WTC11 (cell line): ENCODE results near the gene RPS29. TPM values are rescaled to one million over a fixed set of nuclear protein-coding genes. Genes with fewer than 3 reads are reported as not detected.
A peak's percentile ranks its signal among the peaks of the same experiment; 100 is the strongest.

Source experiments
- ATAC-seq: fragments of 200-7000 bp; cut with Tn5 transposase; 2 replicates; pipeline ENCODE4 v1.10.0; 2021; ENCODE audit warnings: mild to moderate bottlenecking, moderate library complexity
- CTCF ChIA-PET: fragments of 300-600 bp; sonication (Branson Sonifier 250); formaldehyde crosslinking; loops from one replicate; lab custom pipeline; 2021; ENCODE audit warnings: antibody characterized with exemption; lab: Charles Lee
- POLR2A ChIA-PET: fragments of 350-600 bp; sonication (Branson Sonifier 250); formaldehyde crosslinking; loops from one replicate; lab custom pipeline; 2021; ENCODE audit warnings: antibody characterized with exemption; lab: Charles Lee
- DNase-seq: peaks from one replicate; pipeline ENCODE4 v3.0.0; 2021; ENCODE audit warnings: low spot score
- H3K27ac Mint-ChIP-seq: 2 replicates; pipeline ENCODE4 v1.8.0; 2021; ENCODE audit warnings: mixed read lengths
- H3K27me3 Mint-ChIP-seq: 2 replicates; pipeline ENCODE4 v1.8.0; 2021; ENCODE audit warnings: low read depth, mild to moderate bottlenecking, moderate library complexity, mixed read lengths
- H3K36me3 Mint-ChIP-seq: 2 replicates; pipeline ENCODE4 v1.8.0; 2021; ENCODE audit warnings: mixed read lengths
- H3K4me1 Mint-ChIP-seq: 2 replicates; pipeline ENCODE4 v1.8.0; 2022; ENCODE audit warnings: mixed read lengths
- H3K4me3 Mint-ChIP-seq: 2 replicates; pipeline ENCODE4 v1.8.0; 2021; ENCODE audit warnings: mild to moderate bottlenecking, moderate library complexity, mixed read lengths
- H3K9me3 Mint-ChIP-seq: 2 replicates; pipeline ENCODE4 v1.8.0; 2021; ENCODE audit warnings: mixed read lengths
- AFF4 ChIP-seq: sonication (generic); formaldehyde crosslinking; IDR thresholded peaks from 2 replicates; pipeline ENCODE4 v1.8.1; 2023; ENCODE audit warnings: mild to moderate bottlenecking, missing genetic modification reagents, borderline replicate concordance
- CREB1 ChIP-seq: sonication (generic); formaldehyde crosslinking; IDR thresholded peaks from 2 replicates; pipeline ENCODE4 v1.8.0; 2023; ENCODE audit warnings: mild to moderate bottlenecking, missing genetic modification reagents
- E2F5 ChIP-seq: sonication (generic); formaldehyde crosslinking; IDR thresholded peaks from 2 replicates; pipeline ENCODE4 v1.8.1; 2022; ENCODE audit warnings: mild to moderate bottlenecking, moderate library complexity, missing genetic modification reagents
- ESRRA ChIP-seq: sonication (generic); formaldehyde crosslinking; IDR thresholded peaks from 2 replicates; pipeline ENCODE4 v1.8.1; 2022; ENCODE audit warnings: mild to moderate bottlenecking, missing genetic modification reagents, borderline replicate concordance
- ETV6 ChIP-seq: sonication (generic); formaldehyde crosslinking; IDR thresholded peaks from 2 replicates; pipeline ENCODE4 v1.8.1; 2022; ENCODE audit warnings: mild to moderate bottlenecking, missing genetic modification reagents
- FOXP4 ChIP-seq: sonication (generic); formaldehyde crosslinking; IDR thresholded peaks from 2 replicates; pipeline ENCODE4 v1.8.0; 2022; ENCODE audit warnings: mild to moderate bottlenecking, missing genetic modification reagents
- GTF2I ChIP-seq: fragments of 250-450 bp; sonication (Bioruptor Pico); conservative IDR thresholded peaks from 2 replicates; pipeline ENCODE4 v1.4.0; 2021; ENCODE audit warnings: mild to moderate bottlenecking
- MXD4 ChIP-seq: fragments of 250-450 bp; sonication (Bioruptor Pico); IDR thresholded peaks from 2 replicates; pipeline ENCODE4 v1.8.0; 2021; ENCODE audit warnings: mild to moderate bottlenecking, moderate library complexity, borderline replicate concordance
- NFE2L1 ChIP-seq: sonication (generic); formaldehyde crosslinking; IDR thresholded peaks from 2 replicates; pipeline ENCODE4 v1.8.1; 2023; ENCODE audit warnings: missing genetic modification reagents
- PRDM15 ChIP-seq: sonication (generic); formaldehyde crosslinking; IDR thresholded peaks from 2 replicates; pipeline ENCODE4 v1.8.0; 2022; ENCODE audit warnings: missing genetic modification reagents
- PREB ChIP-seq: sonication (generic); formaldehyde crosslinking; IDR thresholded peaks from 2 replicates; pipeline ENCODE4 v1.8.1; 2022; ENCODE audit warnings: mild to moderate bottlenecking, missing genetic modification reagents, moderate library complexity, borderline replicate concordance
- PRRX2 ChIP-seq: fragments of 250-450 bp; sonication (Bioruptor Pico); IDR thresholded peaks from 2 replicates; pipeline ENCODE4 v1.8.0; 2021; ENCODE audit warnings: mild to moderate bottlenecking
- RELA ChIP-seq: sonication (generic); formaldehyde crosslinking; IDR thresholded peaks from 2 replicates; pipeline ENCODE4 v1.8.1; 2022; ENCODE audit warnings: missing genetic modification reagents, mild to moderate bottlenecking, borderline replicate concordance
- SMAD3 ChIP-seq: sonication (generic); formaldehyde crosslinking; IDR thresholded peaks from 2 replicates; pipeline ENCODE4 v1.8.0; 2022; ENCODE audit warnings: missing genetic modification reagents, mild to moderate bottlenecking, borderline replicate concordance
- SOX15 ChIP-seq: fragments of 250-450 bp; sonication (Bioruptor Pico); IDR thresholded peaks from 2 replicates; pipeline ENCODE4 v1.9.0; 2021; ENCODE audit warnings: mild to moderate bottlenecking
- ZBTB43 ChIP-seq: sonication (generic); formaldehyde crosslinking; IDR thresholded peaks from 2 replicates; pipeline ENCODE4 v1.8.1; 2023; ENCODE audit warnings: mild to moderate bottlenecking, missing genetic modification reagents
- ZNF416 ChIP-seq: fragments of 250-450 bp; sonication (Bioruptor Pico); IDR thresholded peaks from 2 replicates; pipeline ENCODE4 v1.9.0; 2021; ENCODE audit warnings: mild to moderate bottlenecking, inconsistent platforms
- ZNF423 ChIP-seq: fragments of 250-450 bp; sonication (Bioruptor Pico); IDR thresholded peaks from 2 replicates; pipeline ENCODE4 v2.1.2; 2022; ENCODE audit warnings: mild to moderate bottlenecking, moderate library complexity
- total RNA-seq: library from RNA; stranded (reverse); gene quantifications from 3 replicates; pipeline ENCODE4 v1.2.3, GENCODE V29; 2021

RPS29 gene
- total RNA-seq, 1 experiment from 2014 or later: 2,168 TPM

GRCh38 chr14:49622022-49622607, 35.9 kb upstream of the RPS29 start:
- Mint-ChIP-seq H3K27ac (no peak overlapping the region), H3K9me3 (no peaks in the 10 kb centered on the region), H3K4me3 (peak overlapping the region; percentile 98), H3K4me1 (peaks cover 23% of the 10 kb centered on the region), H3K27me3 (no peaks in the 10 kb centered on the region), H3K36me3 (peaks cover 29% of the 10 kb centered on the region)
- no peak for DNase-seq
- no peak for ATAC-seq
- CTCF ChIA-PET: interaction anchor here (0.8 to 3.7 kb wide), 4 partner anchors 12 to 260 kb away, joined by 3 to 24 read pairs (median 11); partner anchors contain the start of gene RPS29
- TF ChIP-seq ETV6: no peak
- no peak for TF ChIP-seq PREB
- TF ChIP-seq PRDM15 (CRISPR knock-in tag): no peak
- no peak for TF ChIP-seq GTF2I (CRISPR knock-in tag)
- TF ChIP-seq CREB1: no peak
- no peak for TF ChIP-seq PRRX2 (CRISPR knock-in tag)
- TF ChIP-seq AFF4 (CRISPR knock-in tag): no peak
- no peak for TF ChIP-seq MXD4
- no peak for TF ChIP-seq FOXP4
- no peak for TF ChIP-seq SOX15 (CRISPR knock-in tag)
- TF ChIP-seq RELA (CRISPR knock-in tag): no peak
- TF ChIP-seq SMAD3 (CRISPR knock-in tag): no peak
- no peak for TF ChIP-seq ESRRA (CRISPR knock-in tag)
- TF ChIP-seq E2F5 (CRISPR knock-in tag): no peak
- no peak for TF ChIP-seq ZNF423 (CRISPR knock-in tag)
- TF ChIP-seq ZBTB43 (CRISPR knock-in tag): no peak
- TF ChIP-seq ZNF416 (CRISPR knock-in tag): no peak
- no peak for TF ChIP-seq NFE2L1 (CRISPR knock-in tag)
- POLR2A ChIA-PET: interaction anchor here (1.3 to 2.9 kb wide), 5 partner anchors 10 to 146 kb away, joined by 6 to 39 read pairs (median 25); partner anchors contain the start of genes DNAAF2, KLHDC2, LRR1 and RPS29
